HEK293 (cell line): ENCODE measurements around the gene KCNK3.

ENCODE experiments used
- SP2 ChIP-seq: fragments of 450-650 bp; formaldehyde crosslinking; IDR thresholded peaks from 2 replicates; pipeline ENCODE4 v1.5.1; 2016; ENCODE audit warnings: missing biosample characterization, missing genetic modification characterization
- TF ChIP-seq, protein P1 (sequence below): fragments of 450-650 bp; formaldehyde crosslinking; IDR thresholded peaks from 2 replicates; pipeline ENCODE4 v1.5.1; 2016; ENCODE audit warnings: missing biosample characterization, missing genetic modification characterization

DNA sequence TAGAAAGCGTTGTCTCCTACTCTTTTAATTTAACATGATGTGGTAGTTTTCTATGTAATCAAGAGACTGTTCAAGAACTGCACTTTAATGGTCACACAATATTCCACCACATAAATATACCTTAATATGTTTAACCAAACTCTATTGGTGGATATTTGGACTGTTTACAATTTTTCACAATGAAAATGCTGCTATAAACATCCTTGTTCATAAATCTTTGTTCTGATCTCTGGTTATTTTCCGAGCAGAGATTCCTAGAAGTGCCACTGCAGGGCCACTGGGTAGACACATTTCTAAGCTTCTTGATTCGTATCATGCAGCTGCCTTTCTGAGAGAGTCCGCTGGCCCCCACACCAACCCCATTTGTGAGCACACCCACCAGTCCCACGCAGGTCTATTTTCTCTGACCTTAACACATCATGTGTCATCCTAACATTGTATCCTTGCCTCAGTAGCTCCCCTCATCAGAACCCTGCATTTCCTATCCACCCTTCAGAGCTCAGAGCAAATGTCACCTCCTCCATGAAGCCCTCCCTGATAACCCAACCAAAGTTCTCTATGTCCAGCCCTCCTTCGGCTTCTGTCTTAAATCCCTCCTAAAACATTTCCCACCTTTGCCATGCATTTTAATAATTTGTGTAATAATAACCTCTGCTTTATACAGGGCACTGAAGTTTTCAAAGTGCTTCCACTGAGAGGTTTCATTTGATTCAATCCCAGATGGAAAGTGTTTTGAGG lies 26.6 kb downstream of the KCNK3 start:
- TF ChIP-seq, protein P1, sequence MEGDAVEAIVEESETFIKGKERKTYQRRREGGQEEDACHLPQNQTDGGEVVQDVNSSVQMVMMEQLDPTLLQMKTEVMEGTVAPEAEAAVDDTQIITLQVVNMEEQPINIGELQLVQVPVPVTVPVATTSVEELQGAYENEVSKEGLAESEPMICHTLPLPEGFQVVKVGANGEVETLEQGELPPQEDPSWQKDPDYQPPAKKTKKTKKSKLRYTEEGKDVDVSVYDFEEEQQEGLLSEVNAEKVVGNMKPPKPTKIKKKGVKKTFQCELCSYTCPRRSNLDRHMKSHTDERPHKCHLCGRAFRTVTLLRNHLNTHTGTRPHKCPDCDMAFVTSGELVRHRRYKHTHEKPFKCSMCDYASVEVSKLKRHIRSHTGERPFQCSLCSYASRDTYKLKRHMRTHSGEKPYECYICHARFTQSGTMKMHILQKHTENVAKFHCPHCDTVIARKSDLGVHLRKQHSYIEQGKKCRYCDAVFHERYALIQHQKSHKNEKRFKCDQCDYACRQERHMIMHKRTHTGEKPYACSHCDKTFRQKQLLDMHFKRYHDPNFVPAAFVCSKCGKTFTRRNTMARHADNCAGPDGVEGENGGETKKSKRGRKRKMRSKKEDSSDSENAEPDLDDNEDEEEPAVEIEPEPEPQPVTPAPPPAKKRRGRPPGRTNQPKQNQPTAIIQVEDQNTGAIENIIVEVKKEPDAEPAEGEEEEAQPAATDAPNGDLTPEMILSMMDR (tag by site-specific recombination), result no peak
- TF ChIP-seq SP2 (tag by site-specific recombination), result no peak
